HG03469 (cell line): ENCODE results near the gene STH.

Experiments
- ATAC-seq: cut with Tn5 transposase; IDR thresholded peaks from one replicate; pipeline ENCODE4 v1.9.1; 2021; ENCODE audit warnings: mild to moderate bottlenecking, moderate library complexity, moderate number of reproducible peaks; ENCODE audit not compliant: unreplicated experiment

The STH gene

GRCh38 chr17:45966606-45967280 lies 32.3 kb upstream of the STH start:
- ATAC-seq = no peak

GRCh38 chr17:45967378-45967777 lies 31.7 kb upstream of the STH start:
- ATAC-seq = no peak

GRCh38 chr17:45968732-45969131 lies 30.3 kb upstream of the STH start:
- ATAC-seq = no peak

DNA sequence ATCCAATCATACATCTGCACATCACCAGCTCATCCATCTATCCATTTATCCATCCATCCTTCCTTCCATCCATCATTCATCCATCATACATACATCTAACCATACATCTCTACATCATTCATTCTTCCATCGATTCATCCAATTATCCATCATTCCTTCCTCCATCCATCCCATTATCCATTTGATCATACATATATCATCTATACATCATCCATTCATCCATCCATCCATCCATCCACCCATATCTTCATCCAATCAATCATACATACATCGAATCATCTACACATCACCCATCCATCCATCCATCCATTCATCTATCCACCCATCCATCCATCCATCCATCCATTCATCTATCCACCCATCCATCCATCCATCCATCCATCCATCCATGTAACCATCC lies 29.3 kb upstream of the STH start:
- no peak for ATAC-seq

GRCh38 chr17:45970659-45971058 lies 28.4 kb upstream of the STH start:
- ATAC-seq = no peak

GRCh38 chr17:45971698-45972141 lies 27.3 kb upstream of the STH start:
- ATAC-seq = no peak

DNA sequence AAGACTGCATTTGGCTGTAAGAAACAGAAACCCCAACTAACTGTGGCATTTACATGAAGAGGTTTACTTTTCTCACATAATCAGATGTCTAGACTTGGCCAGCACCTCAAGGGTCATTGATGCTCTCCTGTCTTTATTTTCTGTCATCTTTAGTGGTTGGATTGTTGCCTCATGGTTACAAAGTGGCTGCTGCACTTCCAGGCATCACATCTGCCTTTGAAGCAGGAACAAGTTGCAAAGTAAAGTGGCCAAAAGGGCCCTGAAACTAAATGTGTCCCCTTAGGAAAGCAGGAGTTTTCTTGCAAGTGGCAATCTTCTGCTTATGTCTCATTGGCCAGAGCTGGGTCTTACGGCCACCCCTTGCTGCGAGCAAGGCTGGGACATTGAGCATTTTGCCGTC lies 26.5 kb upstream of the STH start:
- ATAC-seq = no peak

DNA sequence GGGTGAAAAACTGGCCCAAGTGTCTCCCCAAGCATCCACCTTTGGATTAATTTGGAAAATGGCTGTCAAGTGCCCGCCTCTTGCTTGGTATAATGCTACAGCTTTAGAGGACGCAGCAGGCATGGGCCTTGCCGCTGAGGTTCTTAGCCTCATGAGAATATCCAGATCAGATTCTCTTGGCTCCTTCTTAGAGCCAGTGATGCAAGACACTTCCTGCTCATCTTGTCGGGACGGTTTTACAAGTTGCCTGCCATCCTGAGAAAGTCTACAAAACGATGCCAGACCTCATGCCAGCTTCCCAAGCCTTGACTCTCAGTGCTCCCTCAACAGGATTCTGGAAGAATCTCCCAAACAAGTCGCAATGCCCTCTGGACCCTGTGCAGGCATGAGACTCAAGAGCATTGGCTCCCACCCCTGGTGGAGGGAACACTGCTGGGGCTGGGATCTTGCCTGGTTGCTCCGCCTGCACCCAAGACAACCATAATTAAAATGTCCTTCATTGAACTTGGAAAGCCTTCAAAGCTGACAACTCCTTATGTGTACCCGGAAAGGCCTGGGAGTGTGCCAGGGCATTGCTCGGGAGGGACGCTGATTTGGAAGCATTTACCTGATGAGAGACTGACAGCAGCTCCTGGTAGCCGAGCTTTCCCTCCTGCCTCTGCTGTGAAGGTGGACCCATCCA lies 25.8 kb upstream of the STH start:
- ATAC-seq = no peak

DNA sequence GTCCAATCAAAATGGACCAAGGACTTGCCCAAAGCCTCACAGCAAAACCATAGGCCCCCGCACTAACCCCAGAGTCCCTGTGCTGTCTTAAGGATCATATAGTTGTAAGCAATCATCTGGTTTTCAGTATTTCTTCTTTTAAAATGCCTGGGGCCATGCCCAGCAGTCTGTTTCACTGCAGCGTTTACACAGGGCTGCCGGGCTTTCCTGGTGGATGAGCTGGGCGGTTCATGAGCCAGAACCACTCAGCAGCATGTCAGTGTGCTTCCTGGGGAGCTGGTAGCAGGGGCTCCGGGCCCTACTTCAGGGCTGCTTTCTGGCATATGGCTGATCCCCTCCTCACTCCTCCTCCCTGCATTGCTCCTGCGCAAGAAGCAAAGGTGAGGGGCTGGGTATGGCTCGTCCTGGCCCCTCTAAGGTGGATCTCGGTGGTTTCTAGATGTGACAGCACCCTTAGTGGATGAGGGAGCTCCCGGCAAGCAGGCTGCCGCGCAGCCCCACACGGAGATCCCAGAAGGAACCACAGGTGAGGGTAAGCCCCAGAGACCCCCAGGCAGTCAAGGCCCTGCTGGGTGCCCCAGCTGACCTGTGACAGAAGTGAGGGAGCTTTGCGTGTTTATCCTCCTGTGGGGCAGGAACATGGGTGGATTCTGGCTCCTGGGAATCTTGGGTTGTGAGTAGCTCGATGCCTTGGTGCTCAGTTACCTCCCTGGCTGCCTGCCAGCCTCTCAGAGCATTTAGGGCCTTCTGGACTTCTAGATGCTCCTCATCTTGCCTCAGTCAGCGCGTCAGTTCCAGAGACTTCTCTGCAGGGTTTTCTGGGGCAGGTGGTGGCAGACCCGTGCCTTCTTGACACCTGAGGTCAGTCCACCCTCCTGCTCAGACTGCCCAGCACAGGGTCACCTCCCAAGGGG lies 24.8 kb upstream of the STH start:
- ATAC-seq = no peak

- no peak for ATAC-seq
Measured at GRCh38 chr17:45974916-45975630, 24.0 kb upstream of the STH start.

DNA sequence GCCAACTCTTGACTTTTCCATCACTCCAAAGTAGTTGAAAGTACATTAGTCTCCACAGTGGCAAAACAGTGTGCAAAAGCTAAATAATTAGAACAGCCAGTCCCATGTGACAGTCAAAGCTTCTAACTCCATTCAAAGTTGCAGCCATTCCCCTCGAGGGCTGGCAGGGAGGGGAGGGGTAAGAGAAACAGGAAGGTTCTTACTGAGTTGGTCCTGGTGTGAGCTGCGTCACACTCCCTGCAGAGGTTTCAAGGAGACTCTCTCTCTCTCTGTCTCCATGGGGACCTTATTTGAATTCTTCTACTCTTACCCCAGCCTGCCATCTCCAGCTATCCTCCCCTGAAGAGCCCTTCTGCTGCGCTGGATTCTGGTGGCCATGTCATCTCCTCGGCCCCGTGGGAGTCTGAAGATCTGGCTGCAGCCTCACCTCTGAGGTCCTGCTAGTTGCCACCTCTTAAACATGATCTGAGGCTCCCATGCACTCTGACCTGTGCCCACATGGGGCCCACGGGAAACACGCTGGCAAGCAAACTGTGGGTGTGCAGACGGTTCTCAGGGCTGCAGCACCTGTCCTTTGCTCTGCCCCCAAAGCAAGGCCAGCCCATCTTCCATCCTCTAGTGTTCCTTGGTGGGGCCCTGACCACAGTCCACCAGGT lies 23.3 kb upstream of the STH start:
- ATAC-seq = no peak

DNA sequence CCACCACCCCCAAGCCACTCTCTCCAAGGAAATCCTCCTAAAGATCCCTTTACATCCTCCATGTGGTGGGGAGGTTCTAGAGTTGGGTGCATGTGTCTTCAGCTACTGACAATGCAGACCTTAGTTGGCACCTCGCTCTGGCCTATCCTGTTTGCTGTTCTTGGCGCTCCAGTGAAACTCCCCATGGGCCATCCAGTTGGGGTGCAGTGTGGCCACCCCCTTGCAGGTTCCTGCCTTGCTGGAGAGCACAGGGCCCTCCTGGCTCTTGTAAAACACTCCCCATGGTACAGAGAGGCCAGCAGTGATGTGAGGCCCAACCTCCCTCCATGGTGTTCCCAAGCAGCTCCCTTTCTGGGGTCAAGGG lies 22.7 kb upstream of the STH start:
- no peak for ATAC-seq

DNA sequence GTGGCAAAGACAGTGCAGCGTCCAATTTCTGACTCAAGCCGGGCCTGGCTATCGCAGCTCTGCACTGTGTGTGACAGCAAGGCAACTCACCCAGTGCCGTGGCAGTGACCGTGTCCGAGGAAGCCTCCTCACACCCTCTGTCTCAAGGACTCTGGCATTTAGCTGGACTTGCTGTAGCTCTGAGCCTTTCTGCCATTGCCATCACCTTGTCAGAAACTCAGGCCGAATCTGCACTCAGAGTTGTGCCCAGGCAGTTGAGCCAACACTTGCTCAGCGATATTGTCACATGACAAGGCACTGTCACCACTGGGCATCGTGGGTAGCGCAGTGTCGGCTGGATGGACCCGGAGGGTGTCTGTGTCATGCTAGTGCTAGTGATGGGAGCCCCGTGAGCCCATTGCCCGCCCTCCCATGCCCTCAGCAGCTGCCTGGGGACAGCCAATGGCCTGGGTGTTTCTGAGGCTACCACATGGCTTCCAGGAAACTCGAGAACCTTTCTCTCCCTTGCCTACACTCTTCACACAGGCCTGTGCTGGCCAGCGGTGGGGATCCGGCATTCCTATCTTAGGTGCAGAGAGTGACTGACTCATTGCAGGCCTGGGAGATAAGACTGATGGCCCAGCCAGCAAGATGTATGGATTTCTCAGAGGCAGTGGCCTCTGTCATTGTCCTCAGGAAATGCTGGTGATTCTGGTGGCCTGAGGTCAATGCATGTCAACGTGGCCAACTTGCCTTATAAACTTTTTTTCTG lies 22.1 kb upstream of the STH start:
- ATAC-seq = no peak

GRCh38 chr17:45977506-45977824 lies 21.6 kb upstream of the STH start:
- ATAC-seq = no peak

DNA sequence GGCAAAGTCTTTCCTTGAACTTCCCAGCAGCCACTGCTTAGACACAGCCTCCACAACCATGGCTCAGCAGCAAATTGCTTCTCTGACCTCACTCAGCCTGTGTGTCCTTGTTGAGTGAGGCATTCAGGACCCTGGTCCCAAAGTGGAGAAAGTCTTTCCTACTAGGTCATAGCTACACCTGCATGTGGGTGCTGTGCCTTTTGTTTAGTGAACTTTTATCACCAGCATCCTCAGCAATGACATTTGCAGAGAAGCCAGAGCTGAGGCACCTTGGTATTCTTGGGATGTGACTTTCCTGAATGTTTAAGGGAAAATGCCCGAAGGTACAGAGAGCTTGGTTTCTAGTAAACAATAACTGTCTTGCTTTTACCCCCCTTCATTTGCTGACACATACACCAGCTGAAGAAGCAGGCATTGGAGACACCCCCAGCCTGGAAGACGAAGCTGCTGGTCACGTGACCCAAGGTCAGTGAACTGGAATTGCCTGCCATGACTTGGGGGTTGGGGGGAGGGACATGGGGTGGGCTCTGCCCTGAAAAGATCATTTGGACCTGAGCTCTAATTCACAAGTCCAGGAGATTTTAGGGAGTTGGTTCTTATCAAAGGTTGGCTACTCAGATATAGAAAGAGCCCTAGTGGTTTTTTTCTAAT lies 20.9 kb upstream of the STH start:
- ATAC-seq = no peak

DNA sequence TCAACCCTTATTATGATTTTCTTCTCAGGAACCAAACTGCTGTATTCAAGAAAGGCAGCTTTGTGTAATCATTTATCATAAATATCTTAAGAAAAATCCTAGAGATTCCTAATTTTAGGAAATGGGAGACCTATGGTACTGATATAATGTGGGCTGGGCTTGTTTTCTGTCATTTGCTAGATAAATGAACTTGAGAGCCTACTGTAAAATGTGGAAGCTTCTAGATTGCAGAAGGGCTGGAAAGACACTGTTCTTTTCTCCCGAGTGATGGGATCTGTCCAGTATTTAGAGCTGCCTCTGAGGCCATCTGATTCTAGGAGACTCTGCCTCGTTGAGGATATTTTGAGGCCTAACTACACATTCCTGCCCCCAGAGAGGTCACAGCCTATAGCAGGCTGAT lies 19.9 kb upstream of the STH start:
- no peak for ATAC-seq

- no peak for ATAC-seq
Measured at GRCh38 chr17:45980855-45981254, 18.2 kb upstream of the STH start.

GRCh38 chr17:45981306-45981705 lies 17.7 kb upstream of the STH start:
- ATAC-seq = no peak

GRCh38 chr17:45982791-45983613 lies 16.0 kb upstream of the STH start:
- no peak for ATAC-seq
